ENCODE data around the gene RAB31.
"Not testable (repeated sequence)": the region's sequence is repeated elsewhere in the genome, so short reads cannot be mapped to it uniquely, and the experiment has no call there.

Gene RAB31

DNA sequence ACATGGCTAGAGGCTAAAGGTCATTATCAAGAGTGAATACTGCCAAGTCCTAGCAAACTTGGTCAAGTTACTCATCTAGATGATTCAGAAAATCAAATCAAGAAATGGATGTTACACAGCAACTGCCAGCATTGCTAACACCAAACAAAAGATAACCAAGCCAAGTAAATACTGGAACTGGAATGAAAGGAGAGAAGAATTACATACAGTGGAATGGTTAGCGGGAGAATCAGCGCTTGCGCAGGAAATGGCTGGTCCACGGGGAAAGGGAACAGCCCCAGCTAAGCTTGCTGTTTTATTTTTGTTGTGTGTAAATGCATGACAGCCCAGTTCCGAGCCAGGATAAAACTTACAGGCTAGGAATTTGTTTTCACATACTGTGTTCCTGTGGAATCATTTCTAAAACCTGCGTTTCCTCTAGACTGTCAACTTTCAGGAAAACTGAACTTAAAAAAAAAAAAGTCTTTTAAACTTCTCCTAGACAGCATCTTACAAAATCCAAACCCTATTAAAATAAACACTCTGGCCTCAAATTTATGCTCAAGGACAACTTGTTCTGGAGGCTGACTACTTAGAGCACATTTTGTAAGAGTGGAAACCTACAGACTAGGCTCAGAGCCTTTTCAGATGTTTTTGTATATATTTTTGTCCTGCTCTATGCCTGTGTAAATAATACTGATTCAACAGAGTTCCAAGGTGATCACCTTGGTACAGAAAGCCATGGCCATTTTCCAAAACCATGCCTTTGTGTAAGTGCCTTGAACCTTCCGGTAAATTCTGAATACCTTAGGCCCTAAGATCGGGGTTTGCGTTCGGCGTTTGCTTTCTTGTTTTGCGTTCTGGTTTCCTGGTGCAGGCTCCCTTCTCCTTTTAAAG is 146.9 kb downstream of the RAB31 start:
- H3K9me3 ChIP-seq (ENCODE audit: control insufficient read depth in 2 of 2, low read length in 2 of 2), result no peaks in the 10 kb centered on the region
- peaks cover 0 to 7% of the 10 kb centered on the region in 2 donors for H3K36me3 ChIP-seq (ENCODE audit: control insufficient read depth in 2 of 2, insufficient read depth in 2 of 2, low read length in 2 of 2)
- H3K27ac ChIP-seq (ENCODE audit: low read length), result peak overlapping the region; percentile 98
- peaks cover 20% of the 10 kb centered on the region for H3K4me1 ChIP-seq (ENCODE audit: control insufficient read depth, insufficient read depth, low read length)
- H3K4me3 ChIP-seq (ENCODE audit: low read length in 2 of 2), result peak overlapping the region; percentile 47 to 54
- peak overlapping the region; percentile 58 to 69 for H3K9ac ChIP-seq (ENCODE audit: low read length in 2 of 2)
- no peaks in the 10 kb centered on the region for H3K27me3 ChIP-seq (ENCODE audit: control insufficient read depth in 1 of 2, insufficient read depth in 2 of 2, low read length in 2 of 2)

GRCh38 chr18:9855681-9856080 is 147.6 kb downstream of the RAB31 start:
- Histone ChIP-seq H3K4me3 (ENCODE audit: low read length in 2 of 2) (peak overlapping the region; percentile 47 to 54), H3K27ac (ENCODE audit: low read length) (peak overlapping the region; percentile 98), H3K4me1 (ENCODE audit: control insufficient read depth, insufficient read depth, low read length) (peaks cover 20% of the 10 kb centered on the region), H3K27me3 (ENCODE audit: control insufficient read depth in 1 of 2, insufficient read depth in 2 of 2, low read length in 2 of 2) (no peaks in the 10 kb centered on the region), H3K36me3 (ENCODE audit: control insufficient read depth in 2 of 2, insufficient read depth in 2 of 2, low read length in 2 of 2) (peaks cover 0 to 11% of the 10 kb centered on the region in 2 donors), H3K9ac (ENCODE audit: low read length in 2 of 2) (peak overlapping the region; percentile 58 to 69), H3K9me3 (ENCODE audit: control insufficient read depth in 2 of 2, low read length in 2 of 2) (no peaks in the 10 kb centered on the region)

DNA sequence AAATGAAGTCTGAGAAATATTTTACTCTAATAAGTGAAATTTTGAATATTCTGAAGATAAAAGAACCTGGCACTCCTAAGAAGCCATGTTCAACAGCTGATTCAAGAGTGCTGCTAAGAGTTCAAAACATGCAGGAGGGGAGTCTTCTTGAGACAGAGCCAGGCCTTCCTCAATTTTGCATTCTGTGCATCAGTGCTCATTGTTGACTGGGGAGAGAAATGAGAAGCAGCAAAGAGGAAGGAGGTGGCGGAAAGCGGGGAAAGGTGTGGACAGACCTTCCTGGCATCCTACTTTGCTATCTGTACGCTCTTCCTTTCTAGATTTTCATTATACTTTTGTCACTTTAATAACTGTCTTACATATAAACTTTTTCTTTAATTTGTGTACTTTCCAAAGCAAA is 148.0 kb downstream of the RAB31 start:
- peak overlapping the region; percentile 47 to 54 for H3K4me3 ChIP-seq (ENCODE audit: low read length in 2 of 2)
- peaks cover 0 to 13% of the 10 kb centered on the region in 2 donors for H3K36me3 ChIP-seq (ENCODE audit: control insufficient read depth in 2 of 2, insufficient read depth in 2 of 2, low read length in 2 of 2)
- H3K27me3 ChIP-seq (ENCODE audit: control insufficient read depth in 1 of 2, insufficient read depth in 2 of 2, low read length in 2 of 2), result no peaks in the 10 kb centered on the region
- peaks cover 20% of the 10 kb centered on the region for H3K4me1 ChIP-seq (ENCODE audit: control insufficient read depth, insufficient read depth, low read length)
- H3K9me3 ChIP-seq (ENCODE audit: control insufficient read depth in 2 of 2, low read length in 2 of 2), result no peaks in the 10 kb centered on the region
- H3K27ac ChIP-seq (ENCODE audit: low read length), result peak overlapping the region; percentile 98
- peak overlapping the region; percentile 30 to 69 for H3K9ac ChIP-seq (ENCODE audit: low read length in 2 of 2)

DNA sequence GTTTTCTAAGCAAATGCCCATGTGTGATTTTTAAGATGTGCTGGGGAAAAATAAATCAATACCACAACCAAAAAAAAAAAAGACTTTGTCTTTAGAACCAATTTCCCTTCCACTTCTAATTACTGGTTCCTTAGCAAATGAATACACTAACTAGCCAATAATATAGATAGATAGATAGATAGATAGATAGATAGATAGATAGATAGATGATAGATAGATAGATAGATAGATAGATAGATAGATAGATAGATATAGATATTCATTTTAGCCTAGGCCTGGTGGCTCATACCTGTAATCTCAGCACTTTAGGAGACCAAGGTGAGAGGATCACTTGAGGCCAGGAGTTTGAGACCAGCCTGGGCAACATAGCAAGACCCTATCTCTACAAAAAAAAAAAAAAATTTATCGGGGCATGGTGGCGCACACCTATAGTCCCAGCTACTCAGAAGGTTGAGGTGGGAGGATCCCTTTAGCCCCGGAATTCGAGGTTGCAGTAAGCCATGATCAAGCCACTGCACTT is 149.4 kb downstream of the RAB31 start:
- not testable (repeated sequence) for H3K4me3 ChIP-seq (ENCODE audit: low read length in 2 of 2); H3K27me3 ChIP-seq (ENCODE audit: control insufficient read depth in 1 of 2, insufficient read depth in 2 of 2, low read length in 2 of 2); H3K9me3 ChIP-seq (ENCODE audit: control insufficient read depth in 2 of 2, low read length in 2 of 2); H3K9ac ChIP-seq (ENCODE audit: low read length in 2 of 2)
- Histone ChIP-seq H3K27ac (ENCODE audit: low read length) (peak overlapping the region; percentile 7), H3K36me3 (ENCODE audit: control insufficient read depth in 2 of 2, insufficient read depth in 2 of 2, low read length in 2 of 2) (peaks cover 3 to 17% of the 10 kb centered on the region in 2 donors), H3K4me1 (ENCODE audit: control insufficient read depth, insufficient read depth, low read length) (peaks cover 20% of the 10 kb centered on the region)

GRCh38 chr18:9858642-9859041 is 150.5 kb downstream of the RAB31 start:
- H3K9me3 ChIP-seq (ENCODE audit: control insufficient read depth in 2 of 2, low read length in 2 of 2), result no peaks in the 10 kb centered on the region
- peaks cover 8 to 20% of the 10 kb centered on the region in 2 donors for H3K36me3 ChIP-seq (ENCODE audit: control insufficient read depth in 2 of 2, insufficient read depth in 2 of 2, low read length in 2 of 2)
- H3K9ac ChIP-seq (ENCODE audit: low read length in 2 of 2), result no peak overlapping the region
- H3K4me1 ChIP-seq (ENCODE audit: control insufficient read depth, insufficient read depth, low read length), result peaks cover 20% of the 10 kb centered on the region
- no peak overlapping the region for H3K27ac ChIP-seq (ENCODE audit: low read length)
- H3K4me3 ChIP-seq (ENCODE audit: low read length in 2 of 2), result no peak overlapping the region
- no peaks in the 10 kb centered on the region for H3K27me3 ChIP-seq (ENCODE audit: control insufficient read depth in 1 of 2, insufficient read depth in 2 of 2, low read length in 2 of 2)

DNA sequence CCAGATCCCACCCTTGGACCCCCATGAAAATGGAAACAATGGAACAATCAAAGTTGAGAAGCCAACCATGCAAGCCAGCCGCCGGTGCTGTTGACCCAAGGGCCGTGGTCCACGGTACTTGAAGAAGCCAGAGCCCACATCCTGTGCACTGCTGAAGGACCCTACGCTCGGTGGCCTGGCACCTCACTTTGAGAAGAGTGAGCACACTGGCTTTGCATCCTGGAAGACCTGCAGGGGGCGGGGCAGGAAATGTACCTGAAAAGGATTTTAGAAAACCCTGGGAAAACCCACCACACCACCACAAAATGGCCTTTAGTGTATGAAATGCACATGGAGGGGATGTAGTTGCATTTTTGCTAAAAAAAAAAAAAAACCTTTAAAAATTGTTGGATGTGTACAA is 151.1 kb downstream of the RAB31 start:
- H3K27ac ChIP-seq (ENCODE audit: low read length), result no peak overlapping the region
- no peak overlapping the region for H3K4me3 ChIP-seq (ENCODE audit: low read length in 2 of 2)
- peaks cover 18% of the 10 kb centered on the region for H3K4me1 ChIP-seq (ENCODE audit: control insufficient read depth, insufficient read depth, low read length)
- H3K27me3 ChIP-seq (ENCODE audit: control insufficient read depth in 1 of 2, insufficient read depth in 2 of 2, low read length in 2 of 2), result no peaks in the 10 kb centered on the region
- peaks cover 10 to 20% of the 10 kb centered on the region in 2 donors for H3K36me3 ChIP-seq (ENCODE audit: control insufficient read depth in 2 of 2, insufficient read depth in 2 of 2, low read length in 2 of 2)
- no peak overlapping the region for H3K9ac ChIP-seq (ENCODE audit: low read length in 2 of 2)
- H3K9me3 ChIP-seq (ENCODE audit: control insufficient read depth in 2 of 2, low read length in 2 of 2), result no peaks in the 10 kb centered on the region

DNA sequence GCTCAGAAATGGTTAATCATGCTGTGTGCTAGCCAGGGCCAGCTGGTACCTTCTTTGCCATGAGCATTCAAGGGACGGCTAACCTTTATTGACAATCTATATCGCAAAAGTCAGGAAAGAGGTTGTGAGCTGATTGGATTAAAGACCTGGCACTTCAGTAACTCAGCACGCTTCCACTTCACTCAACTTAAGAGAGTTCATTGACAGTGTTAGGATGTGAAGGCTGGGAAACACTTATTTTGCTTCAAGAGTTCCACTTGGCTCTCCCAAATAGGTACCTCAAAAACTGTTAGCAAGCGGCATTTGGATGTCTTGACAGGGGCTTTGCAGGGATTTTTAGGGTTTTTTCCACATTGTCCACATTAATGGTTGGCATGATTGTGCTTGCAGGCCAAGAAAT is 152.6 kb downstream of the RAB31 start:
- Histone ChIP-seq H3K4me1 (ENCODE audit: control insufficient read depth, insufficient read depth, low read length) (peaks cover 9% of the 10 kb centered on the region), H3K9ac (ENCODE audit: low read length in 2 of 2) (no peak overlapping the region), H3K9me3 (ENCODE audit: control insufficient read depth in 2 of 2, low read length in 2 of 2) (no peaks in the 10 kb centered on the region), H3K36me3 (ENCODE audit: control insufficient read depth in 2 of 2, insufficient read depth in 2 of 2, low read length in 2 of 2) (peaks cover 10 to 20% of the 10 kb centered on the region in 2 donors), H3K4me3 (ENCODE audit: low read length in 2 of 2) (no peak overlapping the region), H3K27ac (ENCODE audit: low read length) (no peak overlapping the region), H3K27me3 (ENCODE audit: control insufficient read depth in 1 of 2, insufficient read depth in 2 of 2, low read length in 2 of 2) (no peaks in the 10 kb centered on the region)

- Histone ChIP-seq H3K27ac (ENCODE audit: low read length) (no peak overlapping the region), H3K9me3 (ENCODE audit: control insufficient read depth in 2 of 2, low read length in 2 of 2) (no peaks in the 10 kb centered on the region), H3K36me3 (ENCODE audit: control insufficient read depth in 2 of 2, insufficient read depth in 2 of 2, low read length in 2 of 2) (peaks cover 10 to 20% of the 10 kb centered on the region in 2 donors), H3K4me1 (ENCODE audit: control insufficient read depth, insufficient read depth, low read length) (peaks cover 5% of the 10 kb centered on the region), H3K4me3 (ENCODE audit: low read length in 2 of 2) (no peak overlapping the region), H3K27me3 (ENCODE audit: control insufficient read depth in 1 of 2, insufficient read depth in 2 of 2, low read length in 2 of 2) (no peaks in the 10 kb centered on the region), H3K9ac (ENCODE audit: low read length in 2 of 2) (no peak overlapping the region)
Observed at GRCh38 chr18:9861157-9861556, 153.1 kb downstream of the RAB31 start.

DNA sequence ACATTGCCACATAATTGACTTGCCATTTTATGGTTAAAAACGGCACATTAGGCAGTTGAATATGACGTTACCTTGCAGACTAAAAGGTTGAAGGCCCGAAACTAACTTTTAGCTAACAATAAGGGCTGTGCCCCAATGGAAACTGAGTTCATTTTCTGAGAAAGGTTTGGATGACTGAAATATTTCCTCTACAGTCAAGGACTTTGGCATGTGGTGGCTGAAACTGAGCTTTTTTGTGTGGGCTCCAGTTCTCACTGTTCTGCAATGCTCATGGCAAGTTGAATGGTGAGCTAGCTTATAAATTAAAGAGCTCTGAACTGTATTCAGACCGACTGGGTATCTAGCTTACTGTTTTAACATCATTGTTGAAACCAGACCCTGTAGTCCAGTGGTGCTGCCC is 153.8 kb downstream of the RAB31 start:
- H3K4me3 ChIP-seq (ENCODE audit: low read length in 2 of 2), result no peak overlapping the region
- H3K9me3 ChIP-seq (ENCODE audit: control insufficient read depth in 2 of 2, low read length in 2 of 2), result no peaks in the 10 kb centered on the region
- no peak overlapping the region for H3K27ac ChIP-seq (ENCODE audit: low read length)
- H3K9ac ChIP-seq (ENCODE audit: low read length in 2 of 2), result no peak overlapping the region
- no peaks in the 10 kb centered on the region for H3K27me3 ChIP-seq (ENCODE audit: control insufficient read depth in 1 of 2, insufficient read depth in 2 of 2, low read length in 2 of 2)
- no peaks in the 10 kb centered on the region for H3K4me1 ChIP-seq (ENCODE audit: control insufficient read depth, insufficient read depth, low read length)
- peaks cover 10 to 20% of the 10 kb centered on the region in 2 donors for H3K36me3 ChIP-seq (ENCODE audit: control insufficient read depth in 2 of 2, insufficient read depth in 2 of 2, low read length in 2 of 2)

GRCh38 chr18:9862686-9863085 is 154.6 kb downstream of the RAB31 start:
- H3K27me3 ChIP-seq (ENCODE audit: control insufficient read depth in 1 of 2, insufficient read depth in 2 of 2, low read length in 2 of 2), result no peaks in the 10 kb centered on the region
- no peaks in the 10 kb centered on the region for H3K9me3 ChIP-seq (ENCODE audit: control insufficient read depth in 2 of 2, low read length in 2 of 2)
- H3K4me1 ChIP-seq (ENCODE audit: control insufficient read depth, insufficient read depth, low read length), result no peaks in the 10 kb centered on the region
- H3K36me3 ChIP-seq (ENCODE audit: control insufficient read depth in 2 of 2, insufficient read depth in 2 of 2, low read length in 2 of 2), result peaks cover 10 to 20% of the 10 kb centered on the region in 2 donors
- H3K9ac ChIP-seq (ENCODE audit: low read length in 2 of 2), result no peak overlapping the region
- no peak overlapping the region for H3K4me3 ChIP-seq (ENCODE audit: low read length in 2 of 2)
- H3K27ac ChIP-seq (ENCODE audit: low read length), result no peak overlapping the region

DNA sequence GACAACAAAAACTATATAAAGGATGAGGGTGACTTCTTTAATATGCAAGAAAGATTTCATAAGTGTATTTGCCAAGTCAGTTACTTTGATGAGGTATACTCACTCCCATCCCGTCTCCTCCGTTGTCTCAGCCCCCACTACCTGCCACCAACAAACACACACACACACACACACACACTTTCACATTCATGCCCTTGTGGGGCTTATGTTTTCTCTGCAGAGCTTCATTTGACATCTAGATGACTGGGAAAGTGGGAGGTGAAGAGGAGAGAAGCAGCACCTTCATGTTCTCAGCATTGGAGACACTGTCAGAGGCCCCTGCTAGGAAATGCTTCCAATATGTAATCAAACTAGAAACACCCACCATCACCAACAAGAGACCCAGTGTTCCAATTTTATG is 155.2 kb downstream of the RAB31 start:
- H3K36me3 ChIP-seq (ENCODE audit: control insufficient read depth in 2 of 2, insufficient read depth in 2 of 2, low read length in 2 of 2), result peaks cover 10 to 20% of the 10 kb centered on the region in 2 donors
- no peak overlapping the region for H3K27ac ChIP-seq (ENCODE audit: low read length)
- no peaks in the 10 kb centered on the region for H3K27me3 ChIP-seq (ENCODE audit: control insufficient read depth in 1 of 2, insufficient read depth in 2 of 2, low read length in 2 of 2)
- H3K4me1 ChIP-seq (ENCODE audit: control insufficient read depth, insufficient read depth, low read length), result no peaks in the 10 kb centered on the region
- no peaks in the 10 kb centered on the region for H3K9me3 ChIP-seq (ENCODE audit: control insufficient read depth in 2 of 2, low read length in 2 of 2)
- no peak overlapping the region for H3K9ac ChIP-seq (ENCODE audit: low read length in 2 of 2)
- no peak overlapping the region for H3K4me3 ChIP-seq (ENCODE audit: low read length in 2 of 2)
